HG03442 (cell line): ENCODE data around the gene SNX10.

Source experiments
- ATAC-seq: cut with Tn5 transposase; IDR thresholded peaks from one replicate; pipeline ENCODE4 v1.9.1; 2021; ENCODE audit warnings: mild to moderate bottlenecking, moderate library complexity; ENCODE audit not compliant: unreplicated experiment

SNX10 gene

GRCh38 chr7:26365901-26366275 lies 74.2 kb downstream of the SNX10 start:
- ATAC-seq = no peak

DNA sequence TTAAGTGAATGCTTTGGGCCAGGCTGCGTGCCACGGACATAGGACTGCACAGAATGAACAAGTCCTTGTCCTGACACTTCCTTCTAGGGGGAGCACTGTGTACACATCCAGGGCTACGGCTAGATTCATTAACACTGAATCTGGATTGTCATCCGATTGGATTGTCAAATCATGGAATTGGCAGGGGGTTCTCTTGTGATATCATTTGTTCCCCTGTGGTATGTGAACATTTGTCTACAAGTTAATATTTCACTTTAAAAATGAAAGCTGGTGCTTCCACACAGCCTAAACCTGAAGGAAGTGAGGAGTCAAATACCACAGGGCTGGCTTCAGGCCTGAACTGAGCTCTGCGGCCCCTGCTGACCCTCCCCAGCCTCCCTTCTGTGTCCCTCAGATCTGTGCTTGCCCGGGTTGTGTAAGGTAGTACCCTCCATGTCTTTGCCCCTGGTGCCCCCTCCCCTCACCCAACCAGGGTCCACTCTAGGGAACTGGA lies 75.6 kb downstream of the SNX10 start:
- no peak for ATAC-seq

GRCh38 chr7:26368542-26368941 lies 76.9 kb downstream of the SNX10 start:
- ATAC-seq = no peak

DNA sequence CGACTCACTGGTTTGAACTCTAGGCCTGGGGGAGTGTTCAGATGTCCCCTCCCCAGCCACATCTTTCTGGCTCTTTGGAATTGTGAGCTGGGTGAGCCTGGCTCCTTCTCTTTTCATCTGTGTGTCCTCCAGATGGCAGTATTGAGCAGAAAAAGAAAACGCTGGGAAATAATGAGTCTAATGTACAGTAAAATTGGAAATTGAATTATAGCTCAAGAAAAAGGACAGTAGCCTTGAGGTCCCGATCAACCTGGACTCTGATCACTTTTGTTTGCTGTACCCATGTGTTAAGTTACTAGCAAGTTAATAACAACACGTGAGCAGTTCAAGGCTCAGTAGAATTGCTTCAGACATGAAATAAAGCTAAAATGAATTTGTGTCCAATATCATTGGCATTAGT lies 77.9 kb downstream of the SNX10 start:
- no peak for ATAC-seq

- ATAC-seq = no peak
These were observed 78.3 kb downstream of the SNX10 start for GRCh38 chr7:26370011-26370410.

DNA sequence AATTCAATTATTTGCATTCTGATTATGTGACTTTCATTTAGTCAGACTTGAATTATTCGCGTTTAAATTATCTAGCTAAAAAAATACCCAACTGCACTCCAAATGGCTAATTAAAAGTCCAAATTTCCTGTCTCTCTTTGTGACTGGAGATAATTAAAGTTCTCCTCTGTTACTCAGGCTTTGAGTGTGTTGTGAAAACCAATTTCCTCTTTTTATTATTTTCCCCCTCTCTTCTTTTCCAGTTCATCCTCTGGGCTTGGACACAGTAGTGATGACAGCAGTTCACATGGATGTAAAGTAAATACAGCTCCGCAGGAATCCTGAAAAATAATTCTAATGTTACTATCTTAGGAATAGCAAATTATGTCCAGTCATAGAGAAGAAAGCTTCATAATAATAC lies 80.6 kb downstream of the SNX10 start:
- ATAC-seq = no peak

DNA sequence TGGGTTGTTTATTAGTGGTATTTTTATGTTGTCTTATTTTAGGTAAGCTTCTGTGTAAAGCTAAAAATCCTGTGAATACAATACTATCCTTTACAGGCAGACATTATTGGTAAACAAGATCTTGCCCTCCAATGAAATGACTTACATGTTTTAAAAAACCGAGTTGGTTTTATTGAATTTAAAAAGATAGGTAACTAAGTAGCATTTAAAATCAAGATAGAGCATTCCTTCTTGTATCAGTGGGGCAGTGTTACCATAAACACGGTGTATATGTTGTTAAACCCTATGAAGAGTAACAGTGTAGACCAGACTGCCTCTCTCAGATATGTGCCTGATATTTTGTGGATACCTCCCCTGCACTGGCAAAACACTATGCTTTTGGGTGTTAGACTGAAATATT lies 81.0 kb downstream of the SNX10 start:
- no peak for ATAC-seq

DNA sequence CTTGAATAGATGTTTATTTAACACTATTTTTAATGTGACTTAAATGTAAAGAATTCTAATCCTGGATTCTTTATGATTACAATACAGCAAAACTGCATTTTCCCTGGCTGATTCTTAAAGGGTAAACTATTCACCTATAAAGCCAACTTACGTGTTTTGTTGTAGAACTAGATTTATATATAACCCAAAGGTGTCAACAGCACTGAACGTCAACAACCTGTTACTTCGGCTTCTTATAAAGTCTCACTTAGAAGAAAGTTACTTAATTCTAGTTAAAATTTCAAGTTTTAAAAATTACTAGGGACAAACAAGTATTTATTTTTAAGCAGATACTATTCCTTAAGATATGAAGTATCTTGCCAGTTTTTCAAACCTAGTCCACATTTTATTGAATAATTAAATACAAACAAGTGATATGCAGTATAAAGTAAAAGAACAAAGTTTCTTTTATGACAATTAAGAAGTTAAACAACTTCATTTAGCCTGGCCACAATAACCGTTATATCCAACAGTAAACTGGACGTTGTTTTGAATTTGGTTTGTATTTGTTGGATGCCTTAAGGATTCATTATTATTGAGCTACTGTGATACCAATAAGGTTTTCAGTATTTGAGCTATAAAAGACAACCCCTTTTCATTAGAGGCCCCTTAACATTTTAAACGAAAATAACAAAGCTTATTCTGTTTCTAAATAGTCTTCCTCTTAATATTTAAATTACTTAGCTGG lies 83.1 kb downstream of the SNX10 start:
- no peak for ATAC-seq

- no peak for ATAC-seq
These were observed 84.1 kb downstream of the SNX10 start for GRCh38 chr7:26375726-26376174.

GRCh38 chr7:26376175-26376917 lies 84.7 kb downstream of the SNX10 start:
- peak; percentile 25 for ATAC-seq

GRCh38 chr7:26378016-26378415 lies 86.4 kb downstream of the SNX10 start:
- no peak for ATAC-seq

GRCh38 chr7:26379711-26380110 lies 88.0 kb downstream of the SNX10 start:
- no peak for ATAC-seq

GRCh38 chr7:26381476-26382353 lies 90.1 kb downstream of the SNX10 start:
- ATAC-seq = no peak

- no peak for ATAC-seq
These were observed 93.6 kb downstream of the SNX10 start for GRCh38 chr7:26385240-26385639.

GRCh38 chr7:26387731-26388130 lies 96.1 kb downstream of the SNX10 start:
- no peak for ATAC-seq

GRCh38 chr7:26388256-26388655 lies 96.6 kb downstream of the SNX10 start:
- peak; percentile 91 for ATAC-seq

- no peak for ATAC-seq
These were observed 98.4 kb downstream of the SNX10 start for GRCh38 chr7:26390016-26390415.

- ATAC-seq = no peak
These were observed 102.2 kb downstream of the SNX10 start for GRCh38 chr7:26393818-26394217.

- ATAC-seq = no peak
These were observed 105.7 kb downstream of the SNX10 start for GRCh38 chr7:26397332-26397731.

DNA sequence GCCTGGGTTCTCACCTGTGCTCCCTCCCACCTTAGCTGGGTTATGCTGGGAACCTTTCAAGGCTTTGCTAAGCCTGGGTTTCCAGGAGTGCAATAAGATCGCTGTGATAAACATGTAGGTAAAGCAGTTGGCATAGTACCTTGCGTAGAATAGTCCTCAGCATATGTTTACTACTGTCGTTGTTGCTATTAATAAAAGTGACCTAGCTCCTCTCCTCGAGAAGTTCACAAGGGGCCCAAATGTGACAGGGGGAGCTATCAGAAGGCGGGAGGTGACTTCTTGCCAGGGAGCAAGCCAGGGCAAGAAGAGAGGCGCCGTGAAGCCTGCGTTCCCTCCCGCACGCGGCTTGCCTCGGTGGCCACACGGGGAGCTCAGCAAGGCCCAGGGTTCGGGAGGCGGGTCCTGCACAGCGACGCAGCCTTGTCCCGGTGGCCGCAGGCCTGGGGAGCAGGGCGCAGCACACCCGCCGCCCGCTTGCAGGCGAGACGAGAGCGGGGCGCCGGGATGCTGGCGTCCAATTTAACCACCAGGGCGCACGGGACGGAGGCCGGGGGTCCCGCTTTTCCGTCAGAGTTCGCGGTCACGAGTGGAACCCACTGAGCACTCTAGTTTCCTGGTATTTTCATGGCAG lies 106.2 kb downstream of the SNX10 start:
- peak; percentile 14 for ATAC-seq

DNA sequence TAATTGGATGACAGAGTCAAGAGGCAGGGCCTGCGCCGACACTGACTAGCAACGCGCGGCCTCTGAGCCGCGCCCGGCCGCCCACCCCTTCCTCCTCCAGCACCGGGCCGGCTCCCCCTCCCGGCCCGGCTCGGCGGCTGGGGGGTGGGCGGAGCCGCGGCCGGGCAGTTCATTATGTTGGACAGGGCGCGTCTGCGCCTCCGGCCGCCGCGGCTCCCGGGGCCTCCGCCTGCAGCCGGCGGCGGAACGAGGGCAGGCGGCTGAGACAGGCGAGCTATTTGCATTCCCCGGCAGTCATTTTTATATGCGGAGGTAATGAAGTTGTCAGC lies 106.7 kb downstream of the SNX10 start:
- peak; percentile 51 for ATAC-seq
